Measurements from ENCODE around the gene OBI1. TPM values are rescaled to one million over a fixed set of nuclear protein-coding genes. Genes with fewer than 3 reads are reported as not detected.

Gene OBI1
- total and polyA plus RNA-seq, 9 of the 15 experiments (the other 6 are each of a cell fraction or from before 2014, with no cell fraction given): 8.7 to 18.4 (median 14.2) TPM

DNA sequence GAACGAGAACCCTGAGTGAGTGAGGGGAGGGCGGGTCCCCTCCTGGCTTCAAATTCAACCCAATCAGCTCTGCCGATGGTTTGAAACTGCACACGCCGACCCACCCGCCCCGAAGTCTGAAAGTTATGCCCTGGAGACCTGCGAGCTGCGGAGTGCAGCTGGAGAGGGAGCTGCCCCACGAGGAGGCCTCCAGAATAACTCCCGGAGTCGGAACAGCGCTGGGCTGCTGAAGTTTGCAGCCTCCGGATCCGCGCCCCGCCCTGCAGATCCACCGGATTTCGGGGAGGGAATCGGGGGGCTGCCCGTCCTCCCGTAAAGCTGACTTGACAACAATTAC is 62.6 kb downstream of the OBI1 start:
- Histone ChIP-seq H3K4me2 (ENCODE audit: insufficient read depth, low read length) (no peak overlapping the region), H3K9ac (ENCODE audit: insufficient read depth in 1 of 2, low read depth in 2 of 2, low read length in 2 of 2) (no peak overlapping the region), H2AFZ (ENCODE audit: low read depth, low read length) (no peak overlapping the region), H3K4me1 (replicated peaks in 1 of 2; ENCODE audit: control insufficient read depth in 2 of 2, insufficient read depth in 2 of 2, low read length in 2 of 2) (no peaks in the 10 kb centered on the region), H3K27ac (ENCODE audit: extremely low read depth, low read depth, low read length) (no peak overlapping the region), H3K27me3 (ENCODE audit: control insufficient read depth in 2 of 2, insufficient read depth in 2 of 2, low read length in 2 of 2) (peaks cover 0 to 7% of the 10 kb centered on the region in 2 experiments; a peak in 2 of 5 replicates), H3K79me2 (ENCODE audit: control insufficient read depth, insufficient read depth, low read length) (no peaks in the 10 kb centered on the region), H3K9me3 (replicated peaks; ENCODE audit: control insufficient read depth, insufficient read depth, low read depth, low read length) (no peaks in the 10 kb centered on the region), H3K36me3 (ENCODE audit: control insufficient read depth, insufficient read depth, low read length) (no peaks in the 10 kb centered on the region), H3K9me1 (ENCODE audit: control insufficient read depth, insufficient read depth, low read length) (no peaks in the 10 kb centered on the region), H4K20me1 (replicated peaks; ENCODE audit: control insufficient read depth, insufficient read depth, low read length) (no peaks in the 10 kb centered on the region), H3K4me3 (no peak overlapping the region)
- POLR2A ChIA-PET: no interaction called here
- in situ Hi-C loops (cut with MboI) (no loop called here), intact Hi-C loops (cut with micrococcal nuclease) (no loop called here)
- FAIRE-seq (no peak), ATAC-seq (no peak), DNase-seq (ENCODE audit: extremely low read depth in 1 of 4, low spot score in 3 of 4) (no peak)
- BruUV-seq (replicated peaks): no TSS peak
- CTCF ChIA-PET (ENCODE audit: low intra/inter-chr PET ratio): no interaction called here
- WGBS (ENCODE audit: insufficient coverage, low coverage, missing lambda C conversion rate): 40% methylated on average over 1 of the region's 22 CpGs
- TF ChIP-seq NRF1 (conservative IDR thresholded peaks at IDR 0.05 in 1 of 2, IDR thresholded peaks at IDR 0.05 in 1 of 2): no peak
- no peak for TF ChIP-seq ZNF778 (CRISPR knock-in tag; IDR thresholded peaks at IDR 0.05)
- TF ChIP-seq, protein P1, sequence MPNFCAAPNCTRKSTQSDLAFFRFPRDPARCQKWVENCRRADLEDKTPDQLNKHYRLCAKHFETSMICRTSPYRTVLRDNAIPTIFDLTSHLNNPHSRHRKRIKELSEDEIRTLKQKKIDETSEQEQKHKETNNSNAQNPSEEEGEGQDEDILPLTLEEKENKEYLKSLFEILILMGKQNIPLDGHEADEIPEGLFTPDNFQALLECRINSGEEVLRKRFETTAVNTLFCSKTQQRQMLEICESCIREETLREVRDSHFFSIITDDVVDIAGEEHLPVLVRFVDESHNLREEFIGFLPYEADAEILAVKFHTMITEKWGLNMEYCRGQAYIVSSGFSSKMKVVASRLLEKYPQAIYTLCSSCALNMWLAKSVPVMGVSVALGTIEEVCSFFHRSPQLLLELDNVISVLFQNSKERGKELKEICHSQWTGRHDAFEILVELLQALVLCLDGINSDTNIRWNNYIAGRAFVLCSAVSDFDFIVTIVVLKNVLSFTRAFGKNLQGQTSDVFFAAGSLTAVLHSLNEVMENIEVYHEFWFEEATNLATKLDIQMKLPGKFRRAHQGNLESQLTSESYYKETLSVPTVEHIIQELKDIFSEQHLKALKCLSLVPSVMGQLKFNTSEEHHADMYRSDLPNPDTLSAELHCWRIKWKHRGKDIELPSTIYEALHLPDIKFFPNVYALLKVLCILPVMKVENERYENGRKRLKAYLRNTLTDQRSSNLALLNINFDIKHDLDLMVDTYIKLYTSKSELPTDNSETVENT (CRISPR knock-in tag; IDR thresholded peaks at IDR 0.05): no peak
- TF ChIP-seq CHCHD3 (CRISPR knock-in tag; IDR thresholded peaks at IDR 0.05): no peak
- no peak for TF ChIP-seq NR2F6 (CRISPR knock-in tag; IDR thresholded peaks at IDR 0.05)
- no peak for TF ChIP-seq ZC3H8 (IDR thresholded peaks at IDR 0.05)
- TF ChIP-seq TAF7 (tag; IDR thresholded peaks at IDR 0.05): no peak

Measured in K562 (cell line).